GM04504 (cell line): ENCODE data around the gene VRK2.
"Not testable (repeated sequence)": the region's sequence is repeated elsewhere in the genome, so short reads cannot be mapped to it uniquely, and the experiment has no call there.

Source experiments
- DNase-seq: peaks from one replicate; pipeline ENCODE4 v3.0.0-alpha.2; 2012; ENCODE audit warnings: low read depth

VRK2 gene

GRCh38 chr2:58054264-58054663, 7.7 kb downstream of the VRK2 start:
- peak; percentile 35 for DNase-seq

GRCh38 chr2:58055033-58055786, 8.6 kb downstream of the VRK2 start:
- no peak for DNase-seq

GRCh38 chr2:58056192-58056916, 9.7 kb downstream of the VRK2 start:
- no peak for DNase-seq

DNA sequence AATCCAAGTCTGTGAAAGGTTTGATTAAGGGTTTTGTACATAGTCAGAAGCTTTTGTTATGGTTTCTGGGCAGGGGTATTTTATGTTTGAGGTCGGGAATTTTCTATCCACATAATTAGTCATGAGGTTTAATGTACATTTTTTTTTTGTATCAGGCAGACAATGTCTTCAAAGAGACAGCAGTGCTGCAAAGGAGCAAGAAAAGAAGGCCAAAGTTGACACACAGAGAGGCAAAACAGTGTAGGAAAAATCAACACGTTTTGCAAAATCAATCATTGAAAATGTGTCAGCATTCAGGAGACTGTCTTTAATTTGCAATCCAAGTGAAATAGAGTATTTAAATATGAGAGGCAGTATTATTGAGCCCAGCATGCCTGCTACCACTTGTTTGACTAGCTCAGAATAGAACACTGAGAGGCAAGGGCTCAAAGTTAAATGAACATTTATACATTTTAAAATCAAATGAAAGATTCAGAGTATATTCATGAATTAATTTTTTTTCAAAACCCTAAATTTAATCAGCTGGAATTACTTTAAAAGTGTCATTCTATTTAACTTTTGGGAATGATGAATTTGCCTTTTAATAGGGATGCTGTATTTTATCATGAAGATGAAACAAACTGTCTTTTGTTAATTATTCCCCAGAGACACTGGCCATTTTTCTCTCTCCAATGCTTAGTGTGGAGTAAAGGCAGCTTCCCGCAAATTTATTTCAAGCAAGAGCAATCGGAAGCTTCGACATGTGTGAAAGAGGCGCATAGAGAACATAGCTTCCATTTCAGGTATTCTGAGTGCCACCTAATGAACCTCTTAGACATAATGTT, 11.3 kb downstream of the VRK2 start:
- no peak for DNase-seq

GRCh38 chr2:58063641-58064040, 17.0 kb downstream of the VRK2 start:
- DNase-seq = peak; percentile 63

- DNase-seq = no peak
These were observed 17.5 kb downstream of the VRK2 start for GRCh38 chr2:58064086-58064485.

- no peak for DNase-seq
These were observed 18.6 kb downstream of the VRK2 start for GRCh38 chr2:58065248-58065647.

DNA sequence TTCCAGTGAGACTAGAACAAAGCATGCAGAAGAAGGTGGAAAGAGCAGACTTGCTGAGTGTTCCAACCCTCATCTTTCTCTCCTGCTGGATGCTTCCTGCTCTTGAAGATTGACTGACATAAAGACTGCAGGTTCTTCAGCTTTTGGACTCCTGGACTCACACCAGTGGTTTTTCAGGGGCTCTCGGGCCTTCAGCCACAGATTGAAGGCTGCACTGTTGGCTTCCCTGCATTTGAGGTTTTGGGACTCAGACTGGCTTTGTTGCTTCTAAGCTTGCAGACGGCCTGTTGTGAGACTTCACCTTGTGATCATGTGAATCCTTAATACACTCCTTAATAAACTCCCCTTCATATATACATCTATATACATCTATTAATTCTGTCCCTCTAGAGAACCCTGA, 20.4 kb downstream of the VRK2 start:
- no peak for DNase-seq

GRCh38 chr2:58070765-58071164, 24.2 kb downstream of the VRK2 start:
- DNase-seq = no peak

DNA sequence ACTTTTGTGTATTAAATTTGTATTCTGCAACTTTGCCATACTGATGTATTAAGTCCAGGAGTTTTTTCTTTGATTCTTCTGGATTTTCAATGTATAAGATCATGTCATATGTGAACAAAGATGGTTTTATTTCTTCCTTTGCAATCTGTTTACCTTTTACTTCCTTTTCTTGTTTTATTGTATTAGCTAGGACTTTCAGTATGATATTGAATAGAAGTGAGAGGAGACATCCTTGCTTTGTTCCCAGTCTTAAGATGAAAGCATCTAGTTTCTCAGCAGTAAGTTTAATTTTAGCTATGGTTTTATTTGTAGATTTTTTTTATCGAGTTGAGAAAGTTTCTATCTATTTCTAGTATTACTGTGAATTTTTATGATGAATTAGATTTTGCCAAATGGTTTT, 25.5 kb downstream of the VRK2 start:
- DNase-seq = no peak

GRCh38 chr2:58073008-58073407, 26.4 kb downstream of the VRK2 start:
- DNase-seq = no peak

DNA sequence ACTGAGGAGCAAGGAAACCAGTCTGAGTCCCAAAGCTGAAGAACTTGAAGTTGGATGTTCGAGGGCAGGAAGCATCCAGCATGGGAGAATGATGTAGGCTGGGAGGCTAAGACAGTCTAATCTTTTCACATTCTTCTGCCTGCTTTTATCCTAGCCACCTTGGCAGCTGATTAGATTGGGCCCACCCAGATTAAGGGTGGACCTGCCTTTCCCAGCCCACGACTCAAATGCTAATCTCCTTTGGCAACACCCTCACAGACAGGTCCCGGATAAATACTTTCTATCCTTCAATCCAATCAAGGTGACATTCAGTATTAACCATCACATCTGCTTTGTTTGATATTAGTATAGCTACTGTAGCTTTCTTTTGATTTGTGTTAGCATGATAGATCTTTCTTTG, 27.1 kb downstream of the VRK2 start:
- no peak for DNase-seq

GRCh38 chr2:58081000-58081399, 34.4 kb downstream of the VRK2 start:
- DNase-seq = no peak

DNA sequence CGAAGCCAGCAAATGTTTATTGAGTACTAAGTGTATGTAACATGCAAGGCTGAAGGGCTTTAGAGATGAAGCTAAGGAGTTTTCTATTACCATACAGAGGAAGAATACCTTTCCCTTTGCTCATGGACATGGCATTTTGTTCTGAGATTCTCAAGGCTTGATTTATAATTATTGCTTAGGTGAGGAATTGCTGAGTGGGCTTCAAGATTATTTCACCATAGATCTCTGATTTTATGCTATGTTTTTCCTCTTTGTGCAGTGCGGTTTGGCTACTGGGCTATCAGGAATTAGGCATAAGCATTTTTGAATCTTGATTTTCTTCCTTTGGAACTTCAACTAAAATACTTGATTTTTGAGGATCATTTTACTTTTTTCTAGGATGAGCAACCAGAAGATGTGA, 42.5 kb downstream of the VRK2 start:
- DNase-seq = no peak

- not testable (repeated sequence) for DNase-seq
These were observed 46.2 kb downstream of the VRK2 start for GRCh38 chr2:58092772-58093171.

GRCh38 chr2:58097025-58097424, 50.4 kb downstream of the VRK2 start:
- DNase-seq = no peak

GRCh38 chr2:58098254-58099095, 51.9 kb downstream of the VRK2 start:
- no peak for DNase-seq

- no peak for DNase-seq
These were observed 52.6 kb downstream of the VRK2 start for GRCh38 chr2:58099096-58099769.

DNA sequence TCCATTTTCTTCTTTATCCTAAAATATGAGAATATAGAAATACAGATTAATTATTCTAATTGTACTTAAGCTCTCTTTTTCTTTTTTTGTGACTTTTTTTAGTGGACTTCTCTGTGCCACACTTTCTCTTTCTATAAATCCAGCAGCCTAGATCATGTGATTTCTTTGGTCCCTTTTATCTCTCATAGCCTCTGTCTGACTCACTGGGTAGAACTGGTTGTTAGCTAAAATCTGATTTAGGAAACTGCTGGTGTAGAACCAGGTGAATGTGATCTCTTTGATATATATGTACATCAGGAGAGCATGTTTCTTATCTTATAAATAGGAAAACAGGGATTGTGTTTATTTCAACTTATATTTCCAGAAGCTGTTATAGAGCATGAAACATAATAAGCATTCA, 54.9 kb downstream of the VRK2 start:
- no peak for DNase-seq

DNA sequence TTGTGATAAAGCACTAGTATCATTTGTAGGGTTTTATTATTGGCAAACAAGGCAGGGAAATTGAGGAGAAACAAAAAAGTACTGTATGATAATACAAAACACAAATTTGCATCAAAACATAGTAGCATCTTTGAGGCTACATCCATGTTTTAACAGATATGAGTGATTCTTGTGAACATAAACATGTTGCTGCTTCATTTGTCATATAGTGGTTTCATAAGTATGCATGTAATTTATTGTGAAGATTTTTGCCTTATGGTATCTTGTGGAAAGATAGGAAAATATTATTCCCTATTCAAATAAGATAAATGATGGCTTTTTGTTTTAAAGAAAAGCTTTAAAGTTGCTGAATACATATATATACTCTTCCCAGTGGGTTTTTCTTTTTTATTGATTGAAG, 60.3 kb downstream of the VRK2 start:
- DNase-seq = no peak
